Epithelial cell of proximal tubule (primary cell): ENCODE data around the gene SQSTM1. TPM values are rescaled to one million over a fixed set of nuclear protein-coding genes. Genes with fewer than 3 reads are reported as not detected.

ENCODE experiments used
- DNase-seq: peaks from one replicate; pipeline ENCODE4 v3.0.0-alpha.2; 2011; ENCODE audit warnings: low read depth
- H3K4me3 ChIP-seq: 2 replicates; pipeline ENCODE4 v1.5.1; 2011; ENCODE audit warnings: low read depth, mild to moderate bottlenecking, low read length
- total RNA-seq: library from RNA; depleted of rRNA; stranded (reverse); fragments of >200 nt; gene quantifications from 2 replicates; pipeline ENCODE4 v1.2.3, GENCODE V29; 2015
- TF ChIP-seq, protein P1 (sequence below): conservative IDR thresholded peaks from 2 replicates; pipeline ENCODE4 v1.5.1; 2012; ENCODE audit warnings: low read depth, mild to moderate bottlenecking, low read length

Gene SQSTM1
- total RNA-seq, 1 donor from 2014 or later: 233 TPM

DNA sequence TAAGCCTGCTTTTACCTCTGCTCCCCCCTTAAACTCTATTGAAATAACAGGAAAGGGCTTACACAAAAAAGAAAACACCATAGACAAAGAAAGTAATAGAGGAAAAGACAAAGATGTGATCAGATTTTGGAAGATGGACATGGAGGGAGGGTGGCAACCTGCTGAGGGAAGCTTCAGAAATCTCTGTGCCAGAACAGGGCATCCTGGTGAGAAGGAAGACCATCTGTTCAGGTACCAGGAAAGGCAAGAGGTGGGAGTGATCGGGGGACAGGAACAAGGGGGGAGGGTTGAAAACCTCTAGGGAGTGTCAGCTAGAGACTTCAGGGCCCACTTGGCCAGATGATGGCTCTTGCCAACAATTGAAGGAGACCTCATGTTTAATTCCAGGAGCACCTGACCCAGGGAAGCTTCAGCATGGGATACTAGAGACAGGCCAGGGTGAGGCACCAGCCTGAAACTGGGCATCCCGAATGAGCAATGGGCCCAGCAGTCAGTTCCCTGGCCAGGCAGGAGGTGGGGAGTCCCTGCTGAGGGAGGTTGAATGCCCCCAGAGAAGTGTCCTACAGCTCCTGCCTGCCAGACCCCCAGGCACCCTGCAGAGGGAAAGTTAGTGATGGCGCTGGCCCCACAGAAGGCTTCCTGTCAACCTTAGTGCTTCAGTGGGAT is 8.2 kb downstream of the SQSTM1 start:
- DNase-seq: no peak
- TF ChIP-seq, protein P1, sequence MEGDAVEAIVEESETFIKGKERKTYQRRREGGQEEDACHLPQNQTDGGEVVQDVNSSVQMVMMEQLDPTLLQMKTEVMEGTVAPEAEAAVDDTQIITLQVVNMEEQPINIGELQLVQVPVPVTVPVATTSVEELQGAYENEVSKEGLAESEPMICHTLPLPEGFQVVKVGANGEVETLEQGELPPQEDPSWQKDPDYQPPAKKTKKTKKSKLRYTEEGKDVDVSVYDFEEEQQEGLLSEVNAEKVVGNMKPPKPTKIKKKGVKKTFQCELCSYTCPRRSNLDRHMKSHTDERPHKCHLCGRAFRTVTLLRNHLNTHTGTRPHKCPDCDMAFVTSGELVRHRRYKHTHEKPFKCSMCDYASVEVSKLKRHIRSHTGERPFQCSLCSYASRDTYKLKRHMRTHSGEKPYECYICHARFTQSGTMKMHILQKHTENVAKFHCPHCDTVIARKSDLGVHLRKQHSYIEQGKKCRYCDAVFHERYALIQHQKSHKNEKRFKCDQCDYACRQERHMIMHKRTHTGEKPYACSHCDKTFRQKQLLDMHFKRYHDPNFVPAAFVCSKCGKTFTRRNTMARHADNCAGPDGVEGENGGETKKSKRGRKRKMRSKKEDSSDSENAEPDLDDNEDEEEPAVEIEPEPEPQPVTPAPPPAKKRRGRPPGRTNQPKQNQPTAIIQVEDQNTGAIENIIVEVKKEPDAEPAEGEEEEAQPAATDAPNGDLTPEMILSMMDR: no peak

DNA sequence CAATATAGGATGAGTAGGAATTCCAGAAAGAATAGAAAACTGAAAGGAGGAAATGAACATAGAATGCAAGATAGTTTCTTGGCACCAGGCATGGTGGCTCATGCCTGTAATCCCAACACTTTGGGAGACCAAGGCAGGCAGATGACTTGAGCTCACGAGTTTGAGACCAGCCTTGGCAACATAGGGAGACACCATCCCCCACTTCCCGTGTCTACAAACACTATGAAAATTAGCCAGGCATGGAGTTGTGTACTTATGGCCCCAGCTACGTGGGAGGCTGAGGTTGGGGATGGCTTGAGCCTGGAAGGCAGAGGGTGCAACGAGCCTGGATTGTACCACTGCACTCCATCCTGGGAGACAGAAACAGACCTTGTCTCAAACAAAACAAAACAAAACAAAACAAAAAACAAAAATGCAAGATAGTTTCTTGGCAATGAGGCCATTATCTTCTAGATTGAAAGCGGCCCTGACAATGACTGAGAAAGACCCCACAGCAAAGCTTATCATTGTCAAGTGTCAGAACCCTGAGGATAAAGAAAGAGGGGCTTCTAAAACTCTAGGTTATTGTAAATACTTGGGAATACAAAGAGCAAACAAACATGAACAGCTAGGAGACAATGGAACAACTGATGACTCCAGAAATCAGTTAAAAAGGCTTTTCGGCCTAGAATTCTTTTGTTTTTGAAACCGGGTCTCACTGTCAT is 9.2 kb downstream of the SQSTM1 start:
- TF ChIP-seq, protein P1: no peak
- DNase-seq: no peak
- no peak overlapping the region for H3K4me3 ChIP-seq

More for the DNA sequence above, 8.2 kb downstream of the SQSTM1 start:
- no peak overlapping the region for H3K4me3 ChIP-seq

DNA sequence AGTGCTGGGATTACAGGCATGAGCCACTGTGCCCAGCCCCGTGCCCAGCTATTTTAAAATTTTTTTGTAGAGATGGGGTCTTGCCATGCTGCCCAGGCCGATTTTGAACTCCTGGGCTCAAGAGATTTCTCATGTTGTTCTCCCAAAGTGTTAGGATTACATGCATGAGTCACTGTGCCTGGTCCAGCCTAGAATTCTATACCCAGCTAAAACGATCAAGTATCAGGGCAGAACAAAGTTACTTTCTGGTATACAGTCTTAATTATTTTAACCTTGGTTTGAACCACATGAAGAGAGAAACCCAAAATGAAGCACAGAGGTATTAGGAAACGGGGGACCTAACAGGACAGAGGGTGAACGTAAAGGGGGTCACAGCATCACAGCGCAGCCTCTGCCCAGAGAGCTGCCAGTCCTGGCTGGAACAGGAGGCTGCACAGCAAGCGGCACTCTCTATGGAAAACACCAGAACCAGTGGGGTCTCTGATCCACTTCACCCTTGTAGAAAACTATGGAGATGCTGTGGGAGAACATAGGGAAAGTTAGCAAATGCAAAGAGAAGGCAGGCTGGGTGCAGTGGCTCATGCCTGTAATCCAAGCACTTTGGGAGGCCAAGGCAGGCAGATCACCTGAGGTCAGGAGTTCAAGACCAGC is 10.2 kb downstream of the SQSTM1 start:
- no peak for DNase-seq
- TF ChIP-seq, protein P1: no peak
- no peak overlapping the region for H3K4me3 ChIP-seq

DNA sequence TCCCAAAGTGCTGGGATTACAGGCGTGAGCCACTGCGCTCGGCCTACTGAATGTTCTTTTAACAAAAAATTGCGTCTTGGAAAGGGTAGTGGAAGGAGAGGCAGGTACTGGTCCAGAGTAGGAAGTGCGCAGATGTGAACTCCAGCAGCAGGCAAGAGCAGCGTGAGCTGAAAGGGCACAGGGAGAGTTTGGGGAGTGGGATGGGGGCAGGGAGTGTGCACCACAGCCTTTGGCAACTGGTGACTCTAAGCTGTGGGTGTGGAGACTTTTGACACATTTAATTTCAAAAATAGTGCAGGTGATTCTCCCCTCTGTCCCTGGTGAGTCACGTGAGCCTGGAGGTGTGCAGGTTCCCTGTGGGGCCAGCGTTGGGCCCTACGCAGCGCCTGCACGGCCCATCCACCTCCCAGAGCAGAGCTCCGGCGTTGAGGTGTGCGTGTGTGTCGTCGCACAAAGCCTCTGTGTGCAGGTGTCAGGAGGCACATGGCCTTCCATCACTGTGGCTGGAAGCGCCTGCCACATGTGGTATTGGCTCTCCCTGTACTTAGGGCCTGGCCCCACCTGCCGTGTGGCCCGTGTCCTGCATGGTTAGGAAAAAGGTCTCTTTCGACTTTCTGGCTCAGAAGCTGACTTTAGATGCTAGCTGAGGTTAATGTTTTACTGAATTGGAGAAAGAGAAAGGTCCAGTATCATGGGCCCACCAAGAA is 11.5 kb downstream of the SQSTM1 start:
- H3K4me3 ChIP-seq: no peak overlapping the region
- TF ChIP-seq, protein P1: no peak
- DNase-seq: no peak

DNA sequence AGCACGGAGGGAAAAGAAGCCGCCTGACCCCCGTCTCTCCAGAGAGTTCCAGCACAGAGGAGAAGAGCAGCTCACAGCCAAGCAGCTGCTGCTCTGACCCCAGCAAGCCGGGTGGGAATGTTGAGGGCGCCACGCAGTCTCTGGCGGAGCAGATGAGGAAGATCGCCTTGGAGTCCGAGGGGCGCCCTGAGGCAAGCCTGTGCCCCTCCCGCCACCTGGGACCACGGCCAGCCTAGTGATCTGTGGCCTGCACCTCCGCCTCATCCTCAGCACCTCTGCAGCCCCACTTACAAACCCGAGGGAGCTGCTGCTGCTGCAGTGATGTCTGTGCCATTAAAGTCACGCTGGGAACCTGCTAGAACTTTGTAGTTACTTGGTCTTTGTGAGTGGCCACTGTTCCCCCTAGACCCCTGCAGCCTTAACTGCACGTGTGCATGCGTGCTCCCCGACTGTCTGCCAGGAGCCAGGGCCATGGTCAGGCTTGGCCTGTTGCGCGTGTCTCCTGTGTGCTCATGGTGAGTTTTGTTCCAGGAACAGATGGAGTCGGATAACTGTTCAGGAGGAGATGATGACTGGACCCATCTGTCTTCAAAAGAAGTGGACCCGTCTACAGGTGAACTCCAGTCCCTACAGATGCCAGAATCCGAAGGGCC is 12.5 kb downstream of the SQSTM1 start:
- no peak for DNase-seq
- TF ChIP-seq, protein P1: no peak
- no peak overlapping the region for H3K4me3 ChIP-seq

DNA sequence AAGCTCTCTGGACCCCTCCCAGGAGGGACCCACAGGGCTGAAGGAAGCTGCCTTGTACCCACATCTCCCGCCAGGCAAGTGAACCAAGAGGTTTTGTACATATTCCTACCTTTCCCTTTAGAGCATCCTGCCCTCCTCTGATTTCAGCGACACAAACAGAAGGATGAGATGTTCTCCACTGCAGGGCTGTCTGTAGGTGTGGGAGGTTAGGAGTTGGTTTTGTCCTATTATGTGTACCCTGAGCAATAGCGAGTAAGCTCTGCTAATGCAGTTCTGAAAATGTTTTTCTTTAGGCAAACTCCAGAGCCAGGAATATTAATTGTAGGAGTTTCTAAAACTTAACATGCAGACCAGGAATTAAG is 13.0 kb downstream of the SQSTM1 start:
- TF ChIP-seq, protein P1: no peak
- no peak overlapping the region for H3K4me3 ChIP-seq
- no peak for DNase-seq
